Activated CD4-positive, CD25-positive, alpha-beta regulatory T cell treated with anti-CD3 and anti-CD28 coated beads, Interleukin-2, amount 50 U/mL, for 16 hours (primary cell): ENCODE results near the gene MEX3D.
"Not testable (repeated sequence)": the region's sequence is repeated elsewhere in the genome, so short reads cannot be mapped to it uniquely, and the experiment has no call there.

Experiments used
- DNase-seq: peaks from one replicate; pipeline ENCODE4 v3.0.0-alpha.2; 2020; ENCODE audit warnings: low read depth, low spot score

The MEX3D gene

GRCh38 chr19:1519802-1520201 is 48.3 kb downstream of the MEX3D start:
- not testable (repeated sequence) for DNase-seq

DNA sequence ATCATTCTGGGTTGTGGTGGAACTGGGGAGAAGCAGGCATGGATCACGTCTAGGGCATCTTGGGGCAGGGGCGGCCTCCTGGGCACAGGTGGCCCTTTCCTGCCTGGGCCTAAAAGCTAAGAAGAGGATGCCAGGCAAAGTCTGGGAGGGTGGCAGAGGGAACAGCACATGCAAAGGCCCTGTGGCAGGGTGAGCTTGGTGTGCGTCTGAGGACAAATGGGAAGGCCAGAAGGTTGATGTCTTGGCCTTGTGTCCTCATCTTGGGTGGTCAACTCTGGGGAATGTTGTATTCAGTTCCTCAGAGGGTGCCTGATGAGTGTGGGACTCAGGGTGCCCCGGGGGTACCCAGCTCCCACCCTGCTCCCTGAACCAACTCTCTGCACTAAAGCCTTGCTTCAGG is 49.7 kb downstream of the MEX3D start:
- DNase-seq: no peak

DNA sequence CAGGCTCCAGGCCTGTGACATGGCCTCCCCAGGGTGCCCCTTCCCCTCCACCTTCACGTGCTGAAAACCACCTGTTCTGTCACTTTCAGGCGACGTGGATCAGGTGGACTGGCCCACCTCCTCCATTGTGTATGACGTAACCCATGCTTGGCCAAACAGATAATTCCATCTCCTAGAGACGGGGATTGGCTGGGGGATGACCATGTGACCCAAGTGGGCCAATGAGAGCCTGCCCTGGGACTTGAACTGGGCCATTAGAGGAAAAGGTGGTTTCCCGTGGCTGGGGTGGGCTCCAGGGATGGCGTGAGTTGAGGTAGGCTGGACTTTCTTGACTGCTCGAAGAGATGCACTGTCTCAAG is 51.8 kb downstream of the MEX3D start:
- DNase-seq: no peak

DNA sequence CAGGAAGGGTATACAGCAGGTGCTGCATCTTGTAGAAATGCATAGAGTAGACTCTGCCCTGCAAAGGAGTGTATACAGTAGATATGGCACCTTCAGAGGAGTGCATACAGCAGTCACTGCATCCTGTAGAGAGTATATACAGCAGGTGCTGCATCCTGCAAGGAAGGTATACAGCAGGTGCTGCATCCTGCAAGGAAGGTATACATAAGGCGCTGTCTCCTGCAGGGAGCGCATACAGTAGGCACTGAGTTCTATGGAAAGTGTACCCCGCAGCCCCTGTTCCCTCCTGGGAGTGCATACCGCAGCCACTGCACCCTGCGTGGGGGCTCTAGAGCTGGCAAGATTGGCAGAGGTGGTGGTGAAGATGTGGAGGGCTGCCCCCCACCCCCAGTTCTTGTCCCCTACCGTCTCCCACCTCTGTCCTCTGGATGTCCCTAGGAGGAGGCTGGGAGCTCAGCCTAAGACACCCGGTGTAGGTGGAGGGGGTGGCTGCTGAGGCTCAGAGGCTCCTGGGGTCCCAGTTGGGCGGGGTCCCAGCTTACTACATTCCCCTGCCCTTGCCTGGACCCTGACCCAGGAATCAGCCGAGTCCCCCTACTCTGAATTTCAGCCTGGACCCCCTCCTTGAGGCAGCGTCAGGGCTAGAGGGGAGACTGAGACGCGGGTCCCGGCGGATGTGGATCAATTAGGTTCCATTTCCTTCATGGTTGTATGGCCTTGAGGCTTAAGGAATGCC is 53.0 kb downstream of the MEX3D start:
- DNase-seq: no peak

GRCh38 chr19:1514295-1514661 is 53.8 kb downstream of the MEX3D start:
- no peak for DNase-seq

GRCh38 chr19:1513499-1514294 is 54.4 kb downstream of the MEX3D start:
- DNase-seq: peak; percentile 39

- DNase-seq: no peak
Measured at GRCh38 chr19:1512671-1513498, 55.2 kb downstream of the MEX3D start, which contains the start of gene ADAMTSL5. Gene ADAMTSL5, minus strand, starts transcription at chr19:1513019. Its CDS starts 2,076 bp downstream, at chr19:1510943.

- no peak for DNase-seq
Measured at GRCh38 chr19:1511318-1512317, 56.5 kb downstream of the MEX3D start.

DNA sequence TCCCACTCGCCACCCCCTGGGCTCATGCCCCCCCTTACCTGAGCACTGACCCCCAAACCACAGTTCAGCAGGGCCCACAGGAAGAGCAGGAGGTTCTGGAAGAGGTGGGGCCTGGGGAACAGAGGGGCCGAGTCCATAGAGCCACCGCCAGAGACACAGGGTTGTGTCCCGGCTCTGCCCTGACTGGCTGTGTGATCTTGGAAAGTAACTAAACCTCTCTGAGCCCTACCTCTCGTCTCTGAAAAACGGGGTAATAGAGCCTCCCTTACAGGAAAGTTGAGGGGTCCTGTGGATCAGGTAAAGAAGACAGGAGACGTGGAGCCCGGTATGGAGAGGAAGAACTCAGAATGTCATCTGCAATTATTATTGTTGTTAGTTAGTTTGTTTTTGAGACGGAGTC is 57.3 kb downstream of the MEX3D start:
- DNase-seq: no peak

- DNase-seq: no peak
Measured at GRCh38 chr19:1510442-1510806, 57.7 kb downstream of the MEX3D start.

DNA sequence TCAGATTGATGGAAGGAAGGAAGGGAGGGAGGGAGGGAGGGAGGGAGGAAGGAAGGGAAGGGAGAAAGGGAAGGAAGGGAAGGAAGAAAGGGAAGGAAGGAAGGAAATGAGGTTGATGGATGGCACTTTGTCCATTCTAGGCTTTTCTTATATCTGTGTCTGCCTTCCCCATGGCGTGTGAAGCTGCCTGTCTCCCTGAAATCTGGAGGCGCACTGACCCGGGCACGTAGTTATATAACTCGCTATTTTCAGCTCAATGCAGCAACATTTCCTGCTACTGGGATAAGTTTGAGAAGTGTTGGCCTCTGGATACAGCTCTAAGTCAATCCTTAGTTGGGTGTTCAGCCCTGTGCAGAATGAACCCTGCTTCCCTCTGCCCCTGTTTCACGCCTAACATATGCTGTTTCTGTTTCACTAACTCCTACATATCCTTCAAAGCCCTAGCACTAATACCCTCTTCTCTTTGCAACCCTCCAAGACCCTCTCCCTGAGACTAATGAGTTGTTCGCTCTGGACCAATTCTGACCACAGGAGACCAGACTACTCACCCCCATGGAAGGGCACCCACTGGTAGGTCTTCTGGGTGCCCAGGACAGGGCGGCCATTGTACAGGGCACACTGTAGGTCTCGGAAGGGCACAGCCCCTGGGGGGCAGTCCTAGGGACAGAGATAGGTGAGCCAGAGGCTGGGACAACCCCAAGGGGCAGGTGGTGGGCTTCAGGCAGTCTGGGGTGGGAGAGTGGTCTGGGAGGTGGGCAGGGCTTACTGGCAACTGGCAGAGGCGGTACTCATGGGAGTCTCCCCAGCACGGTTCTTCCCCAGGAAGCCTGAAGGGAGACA is 58.3 kb downstream of the MEX3D start:
- no peak for DNase-seq

- DNase-seq: no peak
Measured at GRCh38 chr19:1508507-1508856, 59.6 kb downstream of the MEX3D start.

- DNase-seq: peak; percentile 81
Measured at GRCh38 chr19:1507763-1508506, 60.2 kb downstream of the MEX3D start.

GRCh38 chr19:1507192-1507660 is 60.9 kb downstream of the MEX3D start:
- DNase-seq: no peak

GRCh38 chr19:1505991-1506881 is 61.9 kb downstream of the MEX3D start:
- no peak for DNase-seq

GRCh38 chr19:1505012-1505411 is 63.1 kb downstream of the MEX3D start:
- no peak for DNase-seq
